ENCODE data around the gene CCDC40.

- TF ChIP-seq, protein P1, sequence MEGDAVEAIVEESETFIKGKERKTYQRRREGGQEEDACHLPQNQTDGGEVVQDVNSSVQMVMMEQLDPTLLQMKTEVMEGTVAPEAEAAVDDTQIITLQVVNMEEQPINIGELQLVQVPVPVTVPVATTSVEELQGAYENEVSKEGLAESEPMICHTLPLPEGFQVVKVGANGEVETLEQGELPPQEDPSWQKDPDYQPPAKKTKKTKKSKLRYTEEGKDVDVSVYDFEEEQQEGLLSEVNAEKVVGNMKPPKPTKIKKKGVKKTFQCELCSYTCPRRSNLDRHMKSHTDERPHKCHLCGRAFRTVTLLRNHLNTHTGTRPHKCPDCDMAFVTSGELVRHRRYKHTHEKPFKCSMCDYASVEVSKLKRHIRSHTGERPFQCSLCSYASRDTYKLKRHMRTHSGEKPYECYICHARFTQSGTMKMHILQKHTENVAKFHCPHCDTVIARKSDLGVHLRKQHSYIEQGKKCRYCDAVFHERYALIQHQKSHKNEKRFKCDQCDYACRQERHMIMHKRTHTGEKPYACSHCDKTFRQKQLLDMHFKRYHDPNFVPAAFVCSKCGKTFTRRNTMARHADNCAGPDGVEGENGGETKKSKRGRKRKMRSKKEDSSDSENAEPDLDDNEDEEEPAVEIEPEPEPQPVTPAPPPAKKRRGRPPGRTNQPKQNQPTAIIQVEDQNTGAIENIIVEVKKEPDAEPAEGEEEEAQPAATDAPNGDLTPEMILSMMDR (IDR thresholded peaks at IDR 0.05), result no peak
- TF ChIP-seq EZH2 (IDR thresholded peaks at IDR 0.05; ENCODE audit: borderline replicate concordance, insufficient read depth, low read depth, low read length, poor library complexity, severe bottlenecking), result no peak
These were observed 454 bp downstream of the CCDC40 start for GRCh38 chr17:80036715-80037477.

All from B cell (primary cell).